ENCODE data around the gene TNNT1. TPM values are rescaled to one million over a fixed set of nuclear protein-coding genes. Genes with fewer than 3 reads are reported as not detected.

Gene TNNT1
- total RNA-seq, 1 donor from 2014 or later, result 2.8 TPM

- TF ChIP-seq CTCF (IDR thresholded peaks at IDR 0.05; ENCODE audit: unreplicated experiment), result no peak
- H3K4me1 Mint-ChIP-seq (ENCODE audit: unreplicated experiment), result peaks cover 9% of the 10 kb centered on the region
- peaks cover 6% of the 10 kb centered on the region for H3K27me3 Mint-ChIP-seq (ENCODE audit: unreplicated experiment)
- H3K4me3 Mint-ChIP-seq (ENCODE audit: unreplicated experiment), result no peak overlapping the region
- no peaks in the 10 kb centered on the region for H3K36me3 Mint-ChIP-seq (ENCODE audit: low read depth, unreplicated experiment)
- no peak for DNase-seq (ENCODE audit: low spot score)
- H3K9me3 Mint-ChIP-seq (ENCODE audit: unreplicated experiment), result no peaks in the 10 kb centered on the region
- H3K27ac Mint-ChIP-seq (ENCODE audit: unreplicated experiment), result no peak overlapping the region
Observed at GRCh38 chr19:55132453-55133129, 16.4 kb downstream of the TNNT1 start.

- Mint-ChIP-seq H3K27me3 (ENCODE audit: unreplicated experiment) (peaks cover 5% of the 10 kb centered on the region), H3K36me3 (ENCODE audit: low read depth, unreplicated experiment) (no peaks in the 10 kb centered on the region), H3K9me3 (ENCODE audit: unreplicated experiment) (no peaks in the 10 kb centered on the region), H3K4me3 (ENCODE audit: unreplicated experiment) (no peak overlapping the region), H3K4me1 (ENCODE audit: unreplicated experiment) (peaks cover 9% of the 10 kb centered on the region), H3K27ac (ENCODE audit: unreplicated experiment) (no peak overlapping the region)
- TF ChIP-seq CTCF (IDR thresholded peaks at IDR 0.05; ENCODE audit: unreplicated experiment), result no peak
- no peak for DNase-seq (ENCODE audit: low spot score)
Observed at GRCh38 chr19:55131421-55131820, 17.6 kb downstream of the TNNT1 start.

- TF ChIP-seq CTCF (IDR thresholded peaks at IDR 0.05; ENCODE audit: unreplicated experiment), result no peak
- Mint-ChIP-seq H3K4me1 (ENCODE audit: unreplicated experiment) (peaks cover 23% of the 10 kb centered on the region), H3K9me3 (ENCODE audit: unreplicated experiment) (no peaks in the 10 kb centered on the region), H3K27me3 (ENCODE audit: unreplicated experiment) (peaks cover 26% of the 10 kb centered on the region), H3K27ac (ENCODE audit: unreplicated experiment) (peak overlapping the region; percentile 61), H3K36me3 (ENCODE audit: low read depth, unreplicated experiment) (peaks cover 14% of the 10 kb centered on the region), H3K4me3 (ENCODE audit: unreplicated experiment) (peak overlapping the region; percentile 97)
- no peak for DNase-seq (ENCODE audit: low spot score)
Observed at GRCh38 chr19:55119053-55119452, 30.0 kb downstream of the TNNT1 start.

GRCh38 chr19:55118401-55118991, 30.5 kb downstream of the TNNT1 start:
- H3K4me3 Mint-ChIP-seq (ENCODE audit: unreplicated experiment), result peak overlapping the region; percentile 97
- peaks cover 14% of the 10 kb centered on the region for H3K36me3 Mint-ChIP-seq (ENCODE audit: low read depth, unreplicated experiment)
- H3K27me3 Mint-ChIP-seq (ENCODE audit: unreplicated experiment), result peaks cover 22% of the 10 kb centered on the region
- TF ChIP-seq CTCF (IDR thresholded peaks at IDR 0.05; ENCODE audit: unreplicated experiment), result no peak
- DNase-seq (ENCODE audit: low spot score), result peak; percentile 65
- peaks cover 23% of the 10 kb centered on the region for H3K4me1 Mint-ChIP-seq (ENCODE audit: unreplicated experiment)
- H3K9me3 Mint-ChIP-seq (ENCODE audit: unreplicated experiment), result no peaks in the 10 kb centered on the region
- peak overlapping the region; percentile 88 for H3K27ac Mint-ChIP-seq (ENCODE audit: unreplicated experiment)

Measured in endothelial cell (in vitro differentiated cells).